GM21717 (cell line): Measurements from ENCODE around the gene RBM33.
"Not testable (repeated sequence)": the region's sequence is repeated elsewhere in the genome, so short reads cannot be mapped to it uniquely, and the experiment has no call there.

Experiments
- ATAC-seq: cut with Tn5 transposase; IDR thresholded peaks from one replicate; pipeline ENCODE4 v1.9.1; 2021; ENCODE audit warnings: mild to moderate bottlenecking, moderate library complexity; ENCODE audit not compliant: unreplicated experiment

RBM33 gene, protein sequence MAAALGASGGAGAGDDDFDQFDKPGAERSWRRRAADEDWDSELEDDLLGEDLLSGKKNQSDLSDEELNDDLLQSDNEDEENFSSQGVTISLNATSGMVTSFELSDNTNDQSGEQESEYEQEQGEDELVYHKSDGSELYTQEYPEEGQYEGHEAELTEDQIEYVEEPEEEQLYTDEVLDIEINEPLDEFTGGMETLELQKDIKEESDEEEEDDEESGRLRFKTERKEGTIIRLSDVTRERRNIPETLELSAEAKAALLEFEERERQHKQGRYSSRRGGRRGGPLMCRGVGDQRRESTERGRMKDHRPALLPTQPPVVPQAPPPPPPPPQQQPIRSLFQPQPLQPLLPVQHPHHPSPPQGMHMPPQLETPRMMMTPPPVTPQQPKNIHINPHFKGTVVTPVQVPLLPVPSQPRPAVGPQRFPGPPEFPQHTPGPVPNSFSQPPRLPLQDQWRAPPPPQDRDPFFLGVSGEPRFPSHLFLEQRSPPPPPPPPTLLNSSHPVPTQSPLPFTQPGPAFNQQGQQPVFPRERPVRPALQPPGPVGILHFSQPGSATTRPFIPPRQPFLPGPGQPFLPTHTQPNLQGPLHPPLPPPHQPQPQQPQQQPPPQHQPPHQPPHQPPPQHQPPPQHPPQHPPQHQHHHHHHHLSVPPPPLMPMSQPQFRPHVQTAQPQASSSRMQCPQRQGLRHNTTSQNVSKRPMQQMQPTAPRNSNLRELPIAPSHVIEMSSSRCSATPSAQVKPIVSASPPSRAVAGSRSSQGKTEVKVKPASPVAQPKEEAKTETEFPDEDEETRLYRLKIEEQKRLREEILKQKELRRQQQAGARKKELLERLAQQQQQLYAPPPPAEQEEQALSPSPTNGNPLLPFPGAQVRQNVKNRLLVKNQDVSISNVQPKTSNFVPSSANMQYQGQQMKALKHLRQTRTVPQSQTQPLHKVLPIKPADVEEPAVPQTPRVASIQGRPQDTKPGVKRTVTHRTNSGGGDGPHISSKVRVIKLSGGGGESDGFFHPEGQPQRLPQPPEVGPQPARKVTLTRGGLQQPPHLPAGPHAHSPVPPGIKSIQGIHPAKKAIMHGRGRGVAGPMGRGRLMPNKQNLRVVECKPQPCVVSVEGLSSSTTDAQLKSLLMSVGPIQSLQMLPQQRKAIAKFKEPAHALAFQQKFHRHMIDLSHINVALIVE

DNA sequence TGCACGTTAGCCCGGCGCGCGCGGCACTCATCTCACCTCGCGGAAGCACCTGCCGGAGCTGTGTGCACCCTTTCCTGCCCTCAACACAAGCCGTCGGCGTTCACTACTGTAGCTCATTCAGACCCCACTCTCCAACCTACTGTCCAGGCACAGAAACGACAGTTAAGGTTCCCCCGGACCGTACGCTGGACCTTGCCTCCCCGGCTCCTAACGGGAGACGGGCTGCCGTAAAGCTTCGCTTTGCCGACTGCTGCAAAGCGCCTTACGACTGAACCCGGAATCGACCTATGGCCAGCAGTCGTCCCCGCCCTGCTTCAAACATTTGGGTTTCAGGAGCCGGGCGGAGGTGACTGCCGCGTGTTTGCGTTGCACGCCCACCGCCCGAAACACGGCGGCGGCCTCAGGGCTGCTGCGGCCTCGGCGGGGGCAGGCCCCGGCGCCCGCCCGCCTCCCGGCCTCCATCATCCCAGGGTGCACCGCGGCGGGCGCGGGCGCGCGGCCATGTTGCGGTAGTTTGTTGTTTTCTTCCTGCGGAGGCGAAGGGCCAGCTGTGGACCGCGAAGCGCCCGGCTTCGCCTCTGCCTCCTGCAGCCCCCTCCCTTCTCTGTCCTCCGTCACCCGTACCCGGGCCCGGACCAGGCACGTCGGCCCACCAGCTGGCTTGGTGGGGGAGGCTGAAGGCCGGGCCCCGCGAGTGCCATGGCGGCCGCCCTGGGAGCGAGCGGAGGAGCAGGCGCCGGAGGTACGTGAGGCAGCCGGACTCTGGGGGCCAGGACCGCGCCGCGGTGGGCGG, at the start of gene RBM33:
RBM33 (plus strand) TSS at position 484 of the 793 bp plus-strand sequence; CDS start at position 700, 216 bp downstream.
- ATAC-seq = peak; percentile 76

DNA sequence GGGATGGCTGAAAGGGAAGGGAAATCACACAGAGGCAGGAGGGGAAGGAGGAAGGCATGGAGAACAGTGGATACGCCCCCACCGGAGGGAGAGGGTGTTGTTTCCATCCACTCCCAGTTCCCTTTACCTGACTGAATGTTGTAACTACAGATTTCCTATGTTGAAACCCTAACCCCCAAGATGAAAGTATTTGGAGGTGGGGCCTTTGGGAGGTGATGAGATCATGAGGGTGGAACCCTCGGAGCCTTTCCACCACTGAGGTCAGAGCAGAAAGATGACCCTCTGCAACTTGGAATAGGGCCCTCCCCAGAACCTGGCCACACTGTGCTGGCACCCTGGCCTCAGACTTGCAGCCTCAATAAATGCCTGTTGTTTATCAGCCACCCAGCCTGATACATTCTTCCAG, 49.5 kb upstream of the RBM33 start:
- ATAC-seq = no peak

DNA sequence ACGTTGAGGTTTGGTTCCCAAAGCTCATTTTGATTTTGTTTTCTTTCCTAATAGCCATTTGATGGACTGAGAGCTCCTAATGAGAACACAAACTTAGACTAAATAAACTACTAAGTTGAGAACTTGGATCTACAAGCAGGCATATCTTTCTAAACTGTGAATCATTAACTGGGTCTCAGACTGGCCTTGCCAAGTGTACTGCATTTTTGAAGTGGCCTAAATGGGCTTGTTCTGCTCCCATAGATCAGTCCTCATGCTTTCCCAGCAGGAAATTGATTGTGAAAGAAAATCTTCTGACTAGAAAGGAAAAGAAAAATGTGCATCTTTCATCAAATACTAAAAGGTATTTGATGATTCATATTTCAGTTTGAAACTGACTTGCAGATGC, 46.7 kb upstream of the RBM33 start:
- ATAC-seq = no peak

DNA sequence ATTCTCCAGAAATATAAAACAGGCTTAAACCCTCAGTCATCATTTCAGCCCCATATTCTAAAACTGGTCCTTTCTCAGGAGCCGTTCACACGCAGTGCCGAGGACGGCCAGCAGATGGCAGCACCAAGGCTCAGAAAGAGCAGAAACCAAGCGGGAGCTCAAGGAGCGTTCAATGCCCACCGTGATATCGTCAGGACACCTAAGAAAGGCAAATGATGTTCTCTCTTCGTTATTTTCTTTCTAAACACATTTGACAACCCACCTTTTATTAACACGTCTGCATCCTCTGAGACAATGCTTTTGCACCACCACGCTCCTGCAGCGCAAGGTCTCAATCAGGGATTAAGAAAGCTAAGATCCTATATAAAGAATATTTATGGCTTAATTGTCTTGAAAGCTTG, 45.7 kb upstream of the RBM33 start:
- peak; percentile 75 for ATAC-seq

DNA sequence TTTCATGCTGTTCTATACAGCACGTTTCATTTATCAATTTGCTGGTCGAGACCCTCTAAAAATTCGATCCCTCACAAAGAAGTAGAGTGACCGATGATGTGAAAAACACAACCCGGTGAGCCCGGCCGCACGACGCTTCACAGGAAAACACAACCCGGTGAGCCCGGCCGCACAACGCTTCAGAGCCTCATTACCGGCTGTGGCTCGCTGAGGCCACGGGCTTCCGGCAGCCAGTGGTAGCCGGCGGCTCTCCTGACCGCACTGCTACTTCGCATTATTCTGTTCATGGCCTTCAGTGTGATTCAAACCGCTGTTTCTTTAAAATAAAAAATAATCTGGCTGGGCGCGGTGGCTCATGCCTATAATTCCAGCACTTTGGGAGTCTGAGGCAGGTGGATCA, 42.3 kb upstream of the RBM33 start:
- no peak for ATAC-seq

DNA sequence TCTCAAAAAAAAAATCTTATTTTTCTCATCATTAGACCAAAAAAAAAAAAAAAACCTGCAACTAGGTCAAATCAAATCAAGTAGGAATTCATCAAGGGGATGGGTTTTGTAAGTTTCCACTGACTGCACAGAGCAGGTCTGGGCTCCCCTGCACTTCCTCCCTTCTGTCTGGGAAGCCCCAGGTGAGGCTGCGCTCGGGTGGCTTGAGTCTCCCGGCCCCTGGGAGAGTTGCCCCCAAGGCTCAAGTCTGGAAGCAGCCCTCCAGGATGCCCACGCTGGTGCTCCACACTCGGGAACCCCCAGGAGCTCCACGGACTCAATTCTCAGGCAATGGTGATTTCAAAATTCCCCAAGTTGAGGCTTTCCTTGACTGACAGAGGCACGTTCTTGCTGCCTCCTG, 41.7 kb upstream of the RBM33 start:
- ATAC-seq = no peak

DNA sequence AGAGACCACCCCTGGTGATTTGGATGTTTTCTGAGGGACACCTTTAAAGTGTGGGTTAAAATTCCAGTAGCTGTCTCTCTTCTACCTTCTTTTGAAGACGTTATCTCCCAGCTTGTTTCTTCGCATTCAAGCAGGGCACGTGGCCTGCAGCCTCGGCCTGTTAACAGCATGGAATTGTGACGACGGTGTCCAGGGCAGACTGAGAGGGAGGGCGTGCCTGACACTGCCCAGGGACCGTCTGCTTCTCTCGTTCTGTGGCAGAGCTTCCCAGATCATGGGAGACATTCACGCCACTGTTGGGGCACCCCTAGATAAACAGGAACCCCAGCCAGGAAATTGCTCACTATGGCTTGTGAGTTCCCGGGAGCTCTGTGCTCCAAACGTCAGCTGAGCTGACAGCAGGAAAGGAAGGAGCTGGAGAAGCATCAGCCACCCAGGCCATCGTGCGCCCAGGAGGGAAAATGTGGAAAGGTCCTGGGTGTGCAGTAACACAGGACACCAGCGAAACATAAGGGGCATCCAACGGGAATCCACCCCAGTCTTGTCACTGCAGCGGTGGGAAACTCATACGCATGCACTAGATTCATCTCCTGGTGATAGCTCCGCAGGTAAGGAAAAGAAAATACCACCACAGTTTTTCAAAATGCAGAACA, 41.1 kb upstream of the RBM33 start:
- no peak for ATAC-seq

DNA sequence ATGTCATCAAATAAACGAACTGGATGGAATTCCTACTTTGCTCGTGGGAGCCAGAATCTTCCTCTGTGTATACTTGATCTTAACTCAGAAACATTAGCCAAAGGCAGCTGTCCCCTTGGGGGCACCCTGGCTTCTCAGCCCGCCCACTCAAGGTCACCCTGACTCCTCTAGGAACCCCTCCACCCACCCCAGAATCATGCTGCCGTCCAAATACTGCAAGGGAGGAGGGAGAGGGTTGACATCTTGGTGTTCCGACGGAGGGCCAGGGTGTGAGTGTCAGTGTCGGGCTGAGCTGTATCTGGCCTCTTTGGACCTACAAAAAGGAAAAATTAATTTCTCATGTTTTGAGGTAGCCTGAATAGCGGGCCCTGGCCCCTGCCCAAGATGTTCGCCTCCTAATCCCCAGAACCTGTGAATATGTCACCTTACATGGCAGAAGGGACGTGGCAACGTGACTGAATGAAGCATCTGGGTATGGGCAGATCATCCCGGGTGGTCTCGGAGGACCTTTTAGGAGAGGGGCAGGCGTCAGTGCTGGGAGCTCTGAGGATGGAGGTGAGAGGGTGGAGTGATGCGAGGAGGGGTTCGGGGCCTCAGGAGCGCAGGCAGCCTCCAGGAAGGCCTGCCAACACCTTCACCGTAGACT, 40.5 kb upstream of the RBM33 start:
- ATAC-seq = no peak

DNA sequence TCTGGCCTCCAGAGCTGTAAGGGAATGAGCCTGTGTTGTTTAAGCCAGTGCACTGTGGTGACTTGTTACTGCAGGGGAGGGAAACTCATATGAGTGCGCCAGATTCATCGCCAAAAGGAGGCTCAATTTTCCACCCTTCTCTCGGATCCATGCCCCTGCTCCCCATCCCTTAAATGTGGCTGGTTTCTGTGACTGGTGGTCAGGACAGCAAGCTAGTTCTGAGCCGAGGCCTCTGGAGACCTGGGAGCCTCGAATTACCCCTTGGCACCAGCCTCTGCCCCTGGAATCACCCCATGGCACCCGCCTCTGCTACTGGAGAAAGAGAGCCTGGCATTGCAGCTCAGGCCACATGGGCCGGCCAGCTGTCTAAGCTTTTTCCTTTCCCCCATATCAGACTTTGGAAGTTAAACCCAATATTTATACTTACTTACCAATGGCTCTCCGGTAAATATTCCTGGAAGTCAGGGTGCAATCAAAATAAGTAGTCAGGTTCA, 39.9 kb upstream of the RBM33 start:
- ATAC-seq = no peak

DNA sequence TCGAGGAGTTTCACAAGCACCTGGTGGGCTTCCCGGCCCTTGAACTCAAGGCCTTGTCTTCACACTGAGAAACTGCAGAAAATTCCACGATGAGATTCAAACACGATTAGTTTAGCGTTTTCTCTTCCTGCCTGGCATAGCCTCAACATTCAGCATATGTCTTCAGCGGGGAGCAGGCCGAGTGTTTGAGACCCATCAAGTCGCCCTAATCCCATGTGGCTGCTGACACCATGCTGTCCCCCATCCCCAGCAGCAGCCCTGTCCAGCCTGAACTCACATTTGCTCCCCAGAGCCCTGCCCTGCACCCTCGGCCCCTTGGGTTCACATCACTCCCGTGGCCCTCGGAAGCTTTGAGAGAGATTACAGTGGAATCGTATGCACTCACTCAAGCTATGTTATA, 35.3 kb upstream of the RBM33 start:
- ATAC-seq = no peak

DNA sequence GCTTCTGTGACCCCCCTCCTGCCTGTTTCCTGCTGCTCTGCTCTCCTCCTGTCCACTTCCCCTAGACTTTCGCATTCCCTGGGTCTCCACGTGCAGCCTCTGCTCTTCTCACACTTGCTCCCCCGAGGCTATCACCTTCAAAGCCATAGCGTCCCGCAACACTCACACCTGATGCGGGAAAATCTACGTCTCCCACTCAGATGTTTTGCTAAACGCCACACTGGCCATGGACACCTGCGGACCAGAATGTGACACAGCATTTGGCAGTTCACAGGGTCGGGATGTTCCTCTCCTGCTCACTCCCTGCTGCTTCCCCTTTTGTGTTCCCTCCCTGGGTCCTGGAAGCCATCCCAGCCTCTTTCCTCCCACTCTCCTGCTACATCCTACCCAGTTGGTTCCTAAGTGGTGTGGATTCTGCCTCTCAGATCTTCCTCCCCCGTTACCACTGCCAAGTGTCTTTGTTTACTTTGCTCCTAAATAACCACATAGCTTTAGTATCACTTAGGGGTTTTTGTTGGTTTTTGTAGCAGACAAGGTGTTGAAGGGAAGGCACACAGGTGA, 33.7 kb upstream of the RBM33 start:
- ATAC-seq = no peak

DNA sequence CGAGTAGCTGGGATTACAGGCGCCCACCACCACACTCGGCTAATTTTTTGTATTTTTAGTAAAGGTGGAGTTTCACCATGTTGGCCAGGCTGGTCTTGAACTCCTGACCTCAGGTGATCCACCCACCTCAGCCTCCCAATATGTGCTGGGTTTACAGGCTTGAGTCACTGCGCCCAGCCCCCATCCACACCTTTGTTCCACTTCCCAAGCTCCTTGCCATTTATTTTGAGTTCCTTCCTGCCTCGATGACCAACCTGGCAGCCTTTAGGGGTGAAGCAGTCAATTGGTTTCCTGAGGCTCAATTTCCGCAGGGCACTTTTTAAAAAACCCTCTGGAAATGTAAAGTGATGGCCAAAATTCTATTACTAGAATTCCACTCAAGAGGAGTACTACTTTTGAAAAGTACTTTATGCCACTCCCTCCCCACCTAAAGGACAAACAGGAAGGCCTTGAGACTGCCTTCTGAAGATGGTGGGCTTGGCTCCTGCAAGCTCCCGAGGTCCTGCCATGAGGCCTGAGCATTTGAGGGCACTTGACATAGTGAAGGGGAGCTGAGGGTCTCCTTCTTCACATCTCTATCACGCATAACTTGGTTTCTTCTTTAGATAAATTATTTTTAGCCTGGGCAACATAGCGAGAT, 32.5 kb upstream of the RBM33 start:
- no peak for ATAC-seq

DNA sequence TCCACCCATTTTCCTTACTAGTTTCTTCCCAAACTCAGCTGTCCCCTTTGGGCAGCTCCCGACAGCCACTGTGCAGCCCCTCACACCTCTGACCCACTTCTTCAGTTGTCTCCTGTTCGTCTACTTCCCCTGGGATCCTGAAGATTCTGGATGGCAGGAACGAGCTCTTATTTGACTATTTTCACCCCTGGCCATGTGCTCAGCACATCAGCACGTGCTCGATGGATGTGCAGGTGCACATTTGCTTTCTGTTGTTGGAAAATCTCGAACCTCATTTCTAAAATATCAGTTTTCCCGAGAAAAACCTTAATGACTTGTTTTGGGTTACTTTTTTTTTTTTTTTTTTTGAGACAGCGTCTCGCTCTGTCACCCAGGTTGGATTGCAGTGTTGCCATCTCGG, 31.8 kb upstream of the RBM33 start:
- no peak for ATAC-seq

DNA sequence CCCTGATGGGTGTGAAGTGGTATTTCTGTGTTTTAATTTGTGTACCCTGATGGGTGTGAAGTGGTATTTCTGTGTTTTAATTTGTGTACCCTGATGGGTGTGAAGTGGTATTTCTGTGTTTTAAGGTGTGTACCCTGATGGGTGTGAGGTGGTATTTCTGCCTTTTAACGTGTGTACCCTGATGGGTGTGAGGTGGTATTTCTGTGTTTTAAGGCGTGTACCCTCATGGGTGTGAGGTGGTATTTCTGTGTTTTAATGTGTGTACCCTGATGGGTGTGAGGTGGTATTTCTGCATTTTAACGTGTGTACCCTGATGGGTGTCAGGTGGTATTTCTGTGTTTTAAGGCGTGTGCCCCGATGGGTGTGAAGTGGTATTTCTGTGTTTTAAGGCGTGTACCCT, 29.4 kb upstream of the RBM33 start:
- ATAC-seq = not testable (repeated sequence)

DNA sequence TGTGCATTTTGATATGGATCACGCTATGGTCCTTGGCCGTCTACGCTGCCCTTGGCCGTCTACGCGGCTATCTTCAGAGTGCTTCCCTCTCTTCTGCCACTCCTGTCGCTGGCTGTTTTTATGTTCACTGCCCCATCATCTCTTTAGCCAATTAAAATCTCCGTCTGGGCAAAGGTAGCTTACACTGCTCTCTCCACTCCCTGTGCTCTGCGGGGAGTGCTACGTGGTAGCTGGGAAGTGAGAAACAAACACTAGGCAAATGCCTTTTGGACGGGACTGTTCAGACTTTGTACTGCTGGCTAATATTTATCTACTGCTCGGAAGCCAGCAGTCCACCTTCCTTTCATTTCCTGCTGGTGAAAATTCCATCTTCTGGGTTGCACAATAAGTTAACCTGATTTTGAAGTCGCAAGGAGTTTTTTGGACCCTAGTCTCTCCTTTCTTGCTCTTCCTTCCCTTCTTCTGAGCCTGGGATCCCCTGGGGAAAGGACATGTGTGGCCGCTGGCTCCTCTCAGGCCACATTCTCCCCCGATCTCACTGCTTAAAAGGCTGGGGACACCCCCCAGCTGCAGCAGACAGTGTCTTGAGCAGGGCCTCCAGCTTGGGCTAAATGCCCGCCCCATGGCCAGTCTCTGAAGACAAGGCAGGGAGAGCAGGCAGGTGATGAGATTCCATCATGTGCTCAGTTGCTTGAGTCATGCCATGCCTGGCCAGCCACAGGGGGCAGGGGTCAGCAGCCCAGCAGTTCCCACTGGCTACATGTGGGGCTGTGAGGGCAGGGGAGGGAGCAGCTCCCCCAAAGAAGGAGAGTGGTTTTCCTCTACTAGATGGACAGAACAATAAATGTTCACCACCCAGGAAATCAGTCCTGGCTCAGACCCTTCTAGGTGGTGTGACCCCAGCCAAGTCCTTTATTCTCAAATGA, 25.5 kb upstream of the RBM33 start:
- no peak for ATAC-seq

DNA sequence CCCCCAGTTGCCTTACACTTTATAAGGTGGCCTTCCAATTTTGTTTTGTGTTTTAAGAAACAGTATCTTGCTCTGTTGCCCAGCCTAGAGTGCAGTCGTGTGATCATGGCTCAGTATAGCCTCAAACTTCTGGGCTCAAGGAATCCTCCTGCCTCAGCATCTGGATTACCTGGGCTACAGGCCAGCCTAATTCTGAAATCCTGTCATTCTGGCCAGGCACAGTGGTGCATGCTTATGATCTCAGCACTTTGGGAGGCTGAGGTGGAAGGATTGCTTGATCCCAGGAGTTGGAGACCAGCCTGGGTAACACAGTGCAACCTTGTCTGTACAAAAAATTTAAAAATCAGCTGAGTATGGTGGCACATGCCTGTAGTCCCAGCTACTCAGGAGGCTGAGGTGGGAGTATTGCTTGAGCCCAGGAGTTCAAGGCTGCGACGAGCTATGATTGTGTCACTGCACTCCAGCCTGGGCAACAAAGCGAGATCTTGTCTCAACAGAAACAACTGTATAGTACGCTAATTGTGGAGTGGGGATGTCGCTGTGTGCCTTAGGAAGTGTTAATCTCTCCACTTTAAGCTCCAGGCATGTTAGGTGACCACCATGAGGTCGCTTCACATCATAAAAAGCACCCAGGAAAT, 24.7 kb upstream of the RBM33 start:
- no peak for ATAC-seq

DNA sequence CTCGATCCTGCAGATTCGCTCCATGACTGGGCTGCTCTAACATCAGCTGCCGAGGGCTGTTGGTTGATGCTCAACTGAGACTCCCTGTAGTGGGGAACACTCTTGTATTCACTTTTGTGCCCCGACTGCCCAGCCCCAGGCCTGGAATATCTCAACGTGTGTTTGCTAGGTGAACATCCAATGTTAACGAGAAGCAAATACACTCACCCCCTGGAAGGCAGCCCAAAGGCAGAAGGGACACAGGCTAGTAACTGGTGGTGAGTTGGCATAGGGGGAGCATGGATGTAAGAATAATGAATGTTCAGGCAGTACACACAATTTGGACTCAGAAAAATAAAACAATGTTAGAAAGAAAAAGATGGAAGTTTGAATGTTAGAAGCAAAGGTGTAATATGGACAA, 24.0 kb upstream of the RBM33 start:
- no peak for ATAC-seq
